ENCODE results near the gene ADGRB3.

DNA sequence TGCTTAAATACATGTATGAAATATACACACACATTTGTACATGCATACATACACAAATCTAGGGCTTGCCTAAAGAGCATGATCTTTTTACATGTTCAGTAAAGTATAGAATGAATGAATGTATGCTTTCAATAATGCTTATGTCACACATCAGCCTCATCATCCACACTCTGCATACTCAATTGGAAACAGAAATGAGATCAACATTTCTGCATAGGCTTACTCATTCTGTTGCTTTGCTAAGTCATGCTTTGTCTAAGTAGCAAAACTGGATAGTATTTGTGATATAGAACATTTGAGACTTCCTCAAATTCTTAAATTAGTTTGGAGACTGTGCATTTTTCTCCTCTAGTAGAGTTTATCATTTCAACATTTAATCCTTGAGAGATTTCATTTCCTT, 343.3 kb downstream of the ADGRB3 start:
- TF ChIP-seq, protein P1, sequence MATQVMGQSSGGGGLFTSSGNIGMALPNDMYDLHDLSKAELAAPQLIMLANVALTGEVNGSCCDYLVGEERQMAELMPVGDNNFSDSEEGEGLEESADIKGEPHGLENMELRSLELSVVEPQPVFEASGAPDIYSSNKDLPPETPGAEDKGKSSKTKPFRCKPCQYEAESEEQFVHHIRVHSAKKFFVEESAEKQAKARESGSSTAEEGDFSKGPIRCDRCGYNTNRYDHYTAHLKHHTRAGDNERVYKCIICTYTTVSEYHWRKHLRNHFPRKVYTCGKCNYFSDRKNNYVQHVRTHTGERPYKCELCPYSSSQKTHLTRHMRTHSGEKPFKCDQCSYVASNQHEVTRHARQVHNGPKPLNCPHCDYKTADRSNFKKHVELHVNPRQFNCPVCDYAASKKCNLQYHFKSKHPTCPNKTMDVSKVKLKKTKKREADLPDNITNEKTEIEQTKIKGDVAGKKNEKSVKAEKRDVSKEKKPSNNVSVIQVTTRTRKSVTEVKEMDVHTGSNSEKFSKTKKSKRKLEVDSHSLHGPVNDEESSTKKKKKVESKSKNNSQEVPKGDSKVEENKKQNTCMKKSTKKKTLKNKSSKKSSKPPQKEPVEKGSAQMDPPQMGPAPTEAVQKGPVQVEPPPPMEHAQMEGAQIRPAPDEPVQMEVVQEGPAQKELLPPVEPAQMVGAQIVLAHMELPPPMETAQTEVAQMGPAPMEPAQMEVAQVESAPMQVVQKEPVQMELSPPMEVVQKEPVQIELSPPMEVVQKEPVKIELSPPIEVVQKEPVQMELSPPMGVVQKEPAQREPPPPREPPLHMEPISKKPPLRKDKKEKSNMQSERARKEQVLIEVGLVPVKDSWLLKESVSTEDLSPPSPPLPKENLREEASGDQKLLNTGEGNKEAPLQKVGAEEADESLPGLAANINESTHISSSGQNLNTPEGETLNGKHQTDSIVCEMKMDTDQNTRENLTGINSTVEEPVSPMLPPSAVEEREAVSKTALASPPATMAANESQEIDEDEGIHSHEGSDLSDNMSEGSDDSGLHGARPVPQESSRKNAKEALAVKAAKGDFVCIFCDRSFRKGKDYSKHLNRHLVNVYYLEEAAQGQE (IDR thresholded peaks at IDR 0.05), result no peak
- TF ChIP-seq, protein P2, sequence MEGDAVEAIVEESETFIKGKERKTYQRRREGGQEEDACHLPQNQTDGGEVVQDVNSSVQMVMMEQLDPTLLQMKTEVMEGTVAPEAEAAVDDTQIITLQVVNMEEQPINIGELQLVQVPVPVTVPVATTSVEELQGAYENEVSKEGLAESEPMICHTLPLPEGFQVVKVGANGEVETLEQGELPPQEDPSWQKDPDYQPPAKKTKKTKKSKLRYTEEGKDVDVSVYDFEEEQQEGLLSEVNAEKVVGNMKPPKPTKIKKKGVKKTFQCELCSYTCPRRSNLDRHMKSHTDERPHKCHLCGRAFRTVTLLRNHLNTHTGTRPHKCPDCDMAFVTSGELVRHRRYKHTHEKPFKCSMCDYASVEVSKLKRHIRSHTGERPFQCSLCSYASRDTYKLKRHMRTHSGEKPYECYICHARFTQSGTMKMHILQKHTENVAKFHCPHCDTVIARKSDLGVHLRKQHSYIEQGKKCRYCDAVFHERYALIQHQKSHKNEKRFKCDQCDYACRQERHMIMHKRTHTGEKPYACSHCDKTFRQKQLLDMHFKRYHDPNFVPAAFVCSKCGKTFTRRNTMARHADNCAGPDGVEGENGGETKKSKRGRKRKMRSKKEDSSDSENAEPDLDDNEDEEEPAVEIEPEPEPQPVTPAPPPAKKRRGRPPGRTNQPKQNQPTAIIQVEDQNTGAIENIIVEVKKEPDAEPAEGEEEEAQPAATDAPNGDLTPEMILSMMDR (IDR thresholded peaks at IDR 0.05; ENCODE audit: low read depth, low read length, missing input control), result no peak
- no peak for TF ChIP-seq MAX (IDR thresholded peaks at IDR 0.05)
- no peak for TF ChIP-seq RXRA (IDR thresholded peaks at IDR 0.05)
- TF ChIP-seq ZBTB33 (IDR thresholded peaks at IDR 0.05), result no peak
- TF ChIP-seq JUND (IDR thresholded peaks at IDR 0.05), result no peak
- no peak for TF ChIP-seq YY1 (IDR thresholded peaks at IDR 0.05)
- no peak for TF ChIP-seq EGR1 (IDR thresholded peaks at IDR 0.05; ENCODE audit: low read depth in 2 of 2)
- no peak for TF ChIP-seq FOXA1 (IDR thresholded peaks at IDR 0.05)
- TF ChIP-seq GABPA (IDR thresholded peaks at IDR 0.05 in 1 of 2, conservative IDR thresholded peaks at IDR 0.05 in 1 of 2), result no peak
- no peak for TF ChIP-seq SP1 (IDR thresholded peaks at IDR 0.05)
